Measurements from ENCODE around the gene F7.
"Not testable (repeated sequence)": the region's sequence is repeated elsewhere in the genome, so short reads cannot be mapped to it uniquely, and the experiment has no call there.

F7 gene

DNA sequence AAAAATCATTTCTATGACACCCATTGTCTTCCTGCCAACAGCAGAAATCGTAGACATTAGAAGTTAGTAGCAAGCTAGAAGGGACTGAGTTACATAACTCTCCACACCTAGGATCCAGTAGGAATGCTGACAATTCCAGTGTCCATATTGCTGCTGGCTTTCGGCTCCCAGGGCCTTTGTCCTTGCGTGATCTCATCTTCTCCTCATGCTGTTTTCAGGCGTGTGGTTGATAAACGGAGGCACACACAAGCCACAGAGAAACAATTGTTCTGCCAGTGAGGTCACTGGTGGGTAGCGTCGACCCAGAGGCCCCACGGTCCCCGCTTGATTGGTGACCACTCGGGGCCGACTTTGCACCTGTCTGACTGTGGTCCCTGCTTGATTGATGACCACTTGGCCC, 31.6 kb upstream of the F7 start:
- DNase-seq = no peak

DNA sequence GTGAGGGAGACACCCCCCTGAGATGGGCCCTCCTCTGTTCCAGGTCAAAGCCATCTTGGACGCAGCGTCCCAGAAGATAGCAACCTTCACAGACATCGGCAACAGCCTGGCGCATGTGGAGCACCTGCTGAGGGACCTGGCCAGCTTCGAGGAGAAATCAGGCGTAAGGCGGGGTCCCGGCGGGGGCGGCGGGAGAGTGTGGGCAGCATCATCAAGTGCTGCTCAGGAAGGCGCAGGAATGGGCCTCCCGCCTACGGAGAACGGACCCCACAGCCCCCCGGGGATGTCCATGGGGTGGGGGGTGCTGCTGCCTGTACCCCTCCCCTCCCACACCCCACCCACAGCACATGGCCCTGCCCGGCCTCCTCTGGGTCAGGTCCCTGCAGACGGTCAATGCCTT, 31.2 kb upstream of the F7 start:
- no peak for DNase-seq

DNA sequence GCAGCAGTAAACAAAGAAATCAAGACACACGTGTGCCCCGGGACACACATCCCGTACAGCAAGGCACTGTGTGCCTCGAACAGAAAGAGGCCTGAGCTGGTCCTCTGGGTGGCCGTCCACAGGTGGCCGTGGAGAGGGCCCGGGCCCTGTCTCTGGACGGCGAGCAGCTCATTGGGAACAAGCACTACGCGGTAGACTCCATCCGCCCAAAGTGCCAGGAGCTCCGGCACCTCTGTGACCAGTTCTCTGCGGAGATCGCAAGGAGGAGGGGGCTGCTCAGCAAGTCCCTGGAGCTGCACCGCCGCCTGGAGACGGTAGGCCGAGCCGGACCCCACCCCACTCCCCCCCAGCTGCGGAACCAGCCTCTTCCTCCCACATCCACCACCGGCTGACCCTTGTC, 30.7 kb upstream of the F7 start:
- DNase-seq = no peak

DNA sequence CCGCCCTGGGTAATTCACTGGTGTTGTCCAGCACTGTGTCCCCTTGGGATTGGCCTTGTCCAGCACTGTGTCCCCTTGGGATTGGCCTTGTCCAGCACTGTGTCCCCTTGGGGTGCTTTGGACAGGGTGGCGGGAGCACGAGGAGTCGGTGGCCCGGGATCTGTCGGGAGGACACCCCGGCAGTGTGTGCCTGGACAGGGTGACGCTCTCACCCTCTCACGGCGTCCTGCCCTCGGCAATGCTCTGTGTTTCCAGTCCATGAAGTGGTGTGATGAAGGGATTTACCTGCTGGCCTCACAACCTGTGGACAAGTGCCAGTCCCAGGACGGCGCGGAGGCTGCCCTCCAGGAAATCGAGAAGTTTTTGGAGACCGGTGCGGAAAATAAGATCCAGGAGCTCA, 29.9 kb upstream of the F7 start:
- DNase-seq = no peak

DNA sequence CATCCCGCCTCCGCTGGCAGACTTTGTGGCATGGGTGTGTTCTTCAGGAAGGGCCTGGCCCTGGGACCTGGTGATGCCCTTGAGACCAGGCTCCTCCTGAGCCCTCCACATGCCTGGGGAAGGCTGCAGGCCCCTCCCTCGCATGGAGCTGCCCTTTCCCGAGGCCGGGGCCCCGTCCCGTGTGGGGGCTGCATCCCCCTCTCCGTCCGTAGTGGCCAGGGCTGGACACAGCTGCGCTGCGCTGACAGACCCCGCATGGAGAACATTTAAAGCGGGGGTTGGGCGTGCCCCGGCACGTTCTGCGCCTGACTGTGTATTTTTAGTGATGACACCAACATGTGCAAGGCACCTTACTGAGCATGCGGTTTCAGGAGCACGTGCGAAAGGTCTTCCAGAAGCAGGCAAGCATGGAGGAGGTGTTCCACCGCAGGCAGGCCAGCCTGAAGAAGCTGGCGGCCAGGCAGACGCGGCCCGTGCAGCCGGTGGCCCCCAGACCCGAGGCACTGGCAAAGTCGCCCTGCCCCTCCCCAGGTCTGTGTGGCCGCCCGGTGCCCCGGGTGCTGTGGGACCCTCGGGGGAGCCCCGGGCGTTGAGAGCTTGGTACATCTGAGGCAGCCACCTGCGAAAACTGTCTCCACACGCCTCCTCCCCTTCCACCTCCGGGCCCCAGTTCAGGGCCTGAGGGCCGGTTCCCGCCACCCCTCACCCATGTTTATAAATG, 28.8 kb upstream of the F7 start:
- DNase-seq = no peak

DNA sequence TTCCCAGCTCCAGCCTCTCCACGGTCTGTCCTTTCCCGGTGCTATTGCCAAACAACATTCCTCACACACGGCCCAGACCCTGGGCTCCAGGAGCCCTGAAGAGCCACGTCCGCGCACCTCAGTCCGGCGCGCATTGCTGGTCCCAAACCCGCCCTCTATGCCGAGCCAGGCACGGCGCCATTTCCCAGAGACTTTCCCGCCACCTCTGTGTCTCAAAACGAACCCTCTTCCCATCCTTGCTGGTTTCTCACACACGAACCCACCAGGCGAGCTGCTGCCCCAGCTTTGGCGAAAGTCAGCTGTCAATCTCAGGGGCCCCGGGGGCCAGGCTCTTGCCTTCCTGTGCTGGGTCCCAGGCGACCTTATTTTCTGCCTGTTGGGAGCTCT, 28.0 kb upstream of the F7 start:
- DNase-seq = no peak

DNA sequence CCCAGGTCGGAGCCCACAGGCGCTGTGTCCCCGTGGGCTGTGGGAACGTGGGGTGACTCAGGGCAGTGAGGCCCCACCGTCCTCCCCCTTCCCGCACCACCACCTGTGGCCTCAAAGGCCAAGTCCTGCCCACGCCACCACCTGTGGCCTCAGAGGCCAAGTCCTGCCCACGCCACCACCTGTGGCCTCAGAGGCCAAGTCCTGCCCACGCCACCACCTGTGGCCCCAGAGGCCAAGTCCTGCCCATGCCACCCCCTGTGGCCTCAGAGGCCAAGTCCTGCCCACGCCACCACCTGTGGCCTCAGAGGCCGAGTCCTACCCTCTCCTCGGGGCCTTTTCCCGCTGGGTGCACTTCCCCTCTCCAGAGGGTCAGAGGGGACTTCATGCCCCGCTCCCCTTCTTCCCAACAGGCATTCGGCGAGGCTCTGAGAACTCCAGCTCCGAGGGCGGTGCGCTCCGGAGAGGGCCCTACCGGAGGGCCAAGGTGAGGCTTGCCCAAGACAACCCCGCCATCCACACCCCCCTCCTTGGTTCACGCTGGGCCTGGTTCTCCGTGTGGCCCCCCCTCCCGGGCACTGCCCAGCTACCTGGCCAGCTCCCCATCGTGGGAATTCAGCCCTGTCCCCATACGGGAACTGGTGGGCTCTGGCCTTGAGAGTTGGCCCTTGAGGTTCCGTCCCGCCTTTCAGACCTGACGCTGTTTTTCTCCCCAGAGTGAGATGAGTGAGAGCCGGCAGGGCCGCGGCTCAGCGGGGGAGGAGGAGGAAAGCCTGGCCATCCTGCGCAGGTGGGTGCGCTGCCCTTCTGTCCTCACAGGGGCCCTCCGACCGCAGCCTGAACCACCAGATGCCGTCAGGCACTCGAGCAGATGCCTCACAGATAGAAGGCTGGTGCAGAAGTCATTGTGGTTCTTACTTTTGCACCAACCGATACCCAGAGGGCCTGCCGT, 27.4 kb upstream of the F7 start:
- no peak for DNase-seq

DNA sequence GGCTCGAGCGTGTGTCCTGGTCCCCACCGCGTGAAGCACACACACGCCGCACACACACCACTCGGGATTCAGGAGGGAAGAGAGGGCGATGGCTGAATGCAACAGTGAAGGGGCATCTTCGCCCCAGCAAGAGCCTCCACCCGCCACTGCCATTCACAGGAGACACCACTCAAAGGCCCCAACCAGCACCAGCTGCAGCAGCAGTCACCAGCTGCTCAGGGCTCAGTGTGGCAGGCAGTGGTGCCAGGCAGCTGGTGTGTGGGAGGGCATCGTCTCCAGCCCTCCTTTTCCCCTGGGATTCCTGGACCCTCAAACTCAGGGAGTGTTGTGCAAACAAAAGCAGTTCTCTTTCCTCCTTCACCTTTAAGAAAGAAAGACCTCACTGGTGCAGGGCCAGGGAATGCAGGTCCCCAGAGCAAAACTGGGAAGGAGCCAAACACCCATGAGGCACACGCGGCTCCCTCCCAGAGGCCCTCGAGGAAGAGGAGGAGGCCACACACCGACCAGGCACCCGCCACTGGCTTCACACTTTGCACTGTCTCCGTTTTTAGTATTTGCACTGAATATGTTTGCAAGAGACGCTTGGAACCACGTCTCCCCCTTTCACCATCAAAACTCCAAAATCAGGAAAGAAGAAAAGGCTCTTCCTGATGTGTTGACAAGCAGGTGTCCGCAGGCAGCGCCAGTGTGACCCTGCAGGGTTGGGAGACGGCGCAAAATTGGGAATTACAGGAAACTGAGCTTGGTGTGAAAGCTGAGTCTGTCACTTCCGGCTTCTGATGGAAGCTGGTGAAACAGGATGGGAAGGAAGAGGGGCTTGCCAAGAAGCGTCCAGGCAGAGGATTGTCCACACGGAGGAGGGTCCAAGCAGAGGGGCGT, 26.4 kb upstream of the F7 start:
- DNase-seq = peak; percentile 32

DNA sequence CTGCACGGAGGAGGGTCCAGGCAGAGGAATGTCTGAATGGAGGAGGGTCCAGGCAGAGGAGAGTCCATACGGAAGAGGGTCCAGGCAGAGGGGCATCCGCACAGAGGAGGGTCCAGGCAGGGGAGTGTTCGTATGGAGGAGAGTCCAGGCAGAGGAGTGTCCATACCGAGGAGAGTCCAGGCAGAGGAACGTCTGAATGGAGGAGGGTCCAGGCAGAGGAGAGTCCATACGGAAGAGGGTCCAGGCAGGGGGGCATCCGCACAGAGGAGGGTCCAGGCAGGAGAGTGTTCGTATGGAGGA, 25.9 kb upstream of the F7 start:
- DNase-seq = not testable (repeated sequence)

DNA sequence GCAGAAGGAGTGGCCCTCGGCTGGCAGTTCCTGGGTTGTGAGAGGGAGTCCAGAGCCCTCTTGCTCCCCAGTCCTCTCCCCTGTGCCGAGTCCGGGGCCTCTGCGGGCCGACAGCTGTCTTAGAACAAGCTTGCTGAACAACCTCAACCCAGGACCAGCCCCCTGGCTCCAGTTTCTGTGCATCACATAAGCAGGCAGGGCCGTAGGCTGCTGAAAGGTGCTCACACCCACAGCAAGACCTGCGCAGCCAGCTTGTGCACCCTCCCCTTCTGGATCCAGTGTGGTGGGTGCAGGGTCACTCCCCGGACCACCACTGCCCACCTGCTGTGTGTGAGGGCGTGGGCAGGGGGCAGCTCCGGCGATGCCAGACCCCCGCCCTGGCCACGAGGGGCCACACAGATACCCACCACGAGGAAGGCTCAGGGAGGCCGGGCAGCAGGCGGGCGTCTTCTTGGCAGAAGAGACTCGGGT, 25.2 kb upstream of the F7 start:
- DNase-seq = no peak

DNA sequence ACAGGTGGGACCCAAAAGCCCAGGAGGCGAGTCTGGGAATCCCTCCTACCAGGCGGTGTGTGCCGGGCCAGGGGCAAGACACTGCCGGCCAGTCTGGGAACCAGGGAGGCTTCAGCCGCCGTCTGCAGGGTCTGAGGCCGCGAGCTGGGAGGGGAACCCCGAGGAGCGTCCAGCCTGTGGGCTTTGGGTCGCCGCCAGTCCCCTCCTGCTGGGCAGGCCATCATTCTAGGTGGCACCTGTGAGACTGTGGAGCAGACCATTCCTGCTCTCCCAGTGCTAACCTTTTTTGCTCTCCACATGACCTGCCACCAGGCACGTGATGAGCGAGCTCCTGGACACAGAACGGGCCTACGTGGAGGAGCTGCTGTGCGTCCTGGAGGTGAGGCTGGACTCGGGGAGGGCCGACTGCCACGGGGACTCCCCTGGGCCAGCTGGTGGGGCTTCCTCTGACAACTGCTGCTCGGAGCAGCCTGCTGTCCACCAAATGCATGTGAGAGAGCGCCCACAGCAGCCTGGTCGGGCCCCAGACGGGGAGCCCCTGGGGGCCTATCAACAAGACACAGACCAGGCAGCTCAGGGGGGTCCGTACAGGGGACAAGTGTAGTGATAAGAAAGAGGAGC, 24.6 kb upstream of the F7 start:
- no peak for DNase-seq

DNA sequence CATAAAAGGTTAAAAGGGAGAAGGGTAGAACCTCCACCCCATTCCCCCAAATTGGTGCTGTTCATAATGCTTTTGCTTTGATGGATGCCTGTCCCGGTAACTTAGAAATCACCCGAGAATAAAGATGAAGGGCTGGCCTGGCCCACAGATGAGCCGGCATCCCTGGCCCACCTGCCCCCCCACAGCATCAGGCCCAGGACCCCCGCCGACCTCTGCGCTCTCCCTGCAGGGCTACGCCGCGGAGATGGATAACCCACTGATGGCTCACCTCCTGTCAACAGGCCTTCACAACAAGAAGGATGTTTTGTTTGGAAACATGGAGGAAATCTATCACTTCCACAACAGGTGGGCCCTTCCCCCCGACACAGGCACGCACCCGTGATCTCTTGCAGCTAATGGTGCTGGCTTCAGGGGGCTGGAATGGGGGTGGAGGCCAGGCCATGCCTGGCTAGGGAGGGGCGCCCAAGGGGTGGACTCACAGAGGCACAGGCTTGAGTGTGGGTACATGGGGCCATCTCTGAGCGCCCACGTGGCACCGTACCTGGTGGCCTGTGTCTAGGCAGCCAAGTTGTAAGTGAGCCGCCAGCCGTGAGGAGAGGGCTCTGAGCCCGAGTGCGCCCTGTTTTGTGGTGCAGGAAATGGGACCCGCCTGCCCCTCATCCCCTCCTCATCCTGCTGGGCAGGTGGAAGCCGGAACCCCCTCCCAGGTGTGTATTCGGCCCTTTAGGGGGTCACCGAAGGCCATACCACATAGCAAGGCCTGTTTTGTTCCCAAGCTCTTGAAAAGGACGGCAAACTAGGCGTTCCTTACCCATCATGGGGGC, 23.2 kb upstream of the F7 start:
- no peak for DNase-seq

DNA sequence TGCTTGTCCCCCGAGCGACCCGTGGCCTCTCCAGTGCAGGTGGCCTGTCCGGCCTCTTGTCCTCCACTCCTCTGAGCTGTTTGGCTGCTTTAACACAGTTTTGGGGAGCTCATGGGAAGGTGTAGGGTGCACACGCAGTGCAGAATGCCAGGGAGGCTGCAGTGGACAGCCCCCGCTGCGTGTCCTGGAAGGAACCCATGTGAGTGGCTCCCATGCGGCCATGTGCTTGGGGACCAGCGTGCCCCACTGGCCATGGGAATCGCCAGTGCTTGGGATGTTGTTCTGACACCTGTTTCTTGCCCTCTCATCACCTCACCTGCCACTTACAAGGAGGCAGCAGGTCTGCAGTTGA, 22.6 kb upstream of the F7 start:
- no peak for DNase-seq

DNA sequence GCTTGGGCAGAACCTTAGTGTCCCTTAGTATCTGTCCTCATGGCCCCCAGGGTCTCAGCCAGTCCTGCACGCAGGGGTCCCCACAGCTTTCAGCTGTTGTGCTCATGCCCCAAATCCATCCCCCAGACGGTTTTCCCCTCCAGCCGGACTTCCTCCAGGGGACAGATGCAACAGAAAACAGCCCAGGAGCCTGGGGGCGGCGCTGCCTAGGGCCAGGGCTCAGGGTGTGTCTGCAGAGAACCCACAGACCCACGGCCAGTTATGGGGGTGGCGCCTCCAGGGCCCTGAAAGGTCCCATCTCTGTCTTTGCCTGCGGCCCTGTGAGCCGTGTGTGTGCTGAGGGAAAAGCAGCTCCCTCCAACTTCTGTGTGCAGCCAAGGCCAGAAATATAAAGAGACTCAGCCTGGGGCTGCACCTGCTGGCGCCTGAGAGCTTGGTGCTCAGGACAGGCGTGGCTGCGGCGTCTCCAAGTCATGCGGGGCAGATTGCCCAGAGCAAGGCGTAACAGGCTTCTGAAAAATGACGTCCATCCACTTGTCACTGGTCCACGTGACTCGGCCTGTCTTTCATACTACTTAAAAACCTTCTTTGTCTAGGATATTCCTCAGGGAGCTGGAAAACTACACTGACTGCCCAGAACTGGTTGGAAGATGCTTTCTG, 22.1 kb upstream of the F7 start:
- no peak for DNase-seq

DNA sequence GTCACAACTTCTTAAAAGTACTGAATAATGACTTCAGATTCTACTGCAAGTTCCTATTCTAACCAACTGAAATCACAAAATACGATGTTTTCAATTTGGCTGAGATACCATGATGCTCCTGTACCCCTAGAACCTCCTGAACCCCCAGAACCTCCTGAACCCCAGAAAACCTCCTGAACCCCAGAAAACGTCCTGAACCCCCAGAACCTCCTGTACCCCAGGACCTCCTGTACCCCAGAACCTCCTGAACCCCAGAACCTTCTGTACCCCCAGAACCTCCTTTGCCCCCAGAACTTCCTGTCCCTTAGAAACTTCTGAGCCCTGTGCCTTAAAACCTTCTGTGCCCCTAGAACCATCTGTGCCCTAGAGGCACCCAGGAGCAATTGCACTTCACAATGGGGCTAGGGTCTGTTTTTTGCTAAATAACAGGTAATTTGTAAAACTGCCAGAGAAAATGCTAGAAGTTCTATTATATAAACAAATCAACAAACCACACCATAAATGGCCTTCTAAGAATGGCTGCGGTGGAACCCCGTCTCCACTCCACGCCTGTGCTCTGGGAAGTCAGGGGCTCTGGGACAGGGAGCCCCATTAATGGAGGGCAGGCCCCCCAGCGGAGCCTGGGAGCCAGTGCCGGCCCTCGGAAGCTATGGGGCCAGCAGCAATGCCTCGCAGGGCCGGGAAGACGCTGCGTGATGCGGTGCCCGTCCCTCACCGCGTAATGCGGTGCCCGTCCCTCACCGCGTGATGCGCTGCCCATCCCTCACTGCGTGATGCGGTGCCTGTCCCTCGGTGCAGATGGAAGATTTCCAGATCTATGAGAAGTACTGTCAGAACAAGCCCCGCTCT, 21.3 kb upstream of the F7 start:
- no peak for DNase-seq

DNA sequence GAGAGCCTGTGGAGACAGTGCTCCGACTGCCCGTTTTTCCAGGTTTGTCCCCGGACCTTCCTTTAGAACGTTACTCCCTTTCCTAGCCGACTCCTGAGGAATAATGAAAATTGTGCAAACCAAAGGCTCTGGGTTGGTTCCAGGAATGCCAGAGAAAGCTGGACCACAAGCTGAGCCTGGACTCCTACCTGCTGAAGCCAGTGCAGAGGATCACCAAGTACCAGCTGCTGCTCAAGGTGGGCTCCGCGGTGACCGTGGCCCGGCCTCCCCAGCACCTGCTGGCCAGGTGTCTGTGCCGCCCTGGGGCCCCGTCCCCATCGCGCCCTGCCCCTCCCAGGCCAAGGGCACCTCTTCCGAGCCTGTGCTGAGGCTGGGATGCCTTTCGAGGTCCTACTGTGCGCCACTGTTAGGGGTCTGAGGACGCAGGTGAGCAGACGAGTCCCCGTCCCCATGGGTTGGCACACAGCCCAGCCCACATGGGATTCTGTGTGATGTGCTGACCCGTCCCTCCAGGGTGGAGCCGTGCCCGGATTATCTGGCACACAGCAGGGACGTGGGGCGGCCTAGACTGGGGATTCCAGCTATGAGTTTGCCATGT, 20.5 kb upstream of the F7 start:
- no peak for DNase-seq

DNA sequence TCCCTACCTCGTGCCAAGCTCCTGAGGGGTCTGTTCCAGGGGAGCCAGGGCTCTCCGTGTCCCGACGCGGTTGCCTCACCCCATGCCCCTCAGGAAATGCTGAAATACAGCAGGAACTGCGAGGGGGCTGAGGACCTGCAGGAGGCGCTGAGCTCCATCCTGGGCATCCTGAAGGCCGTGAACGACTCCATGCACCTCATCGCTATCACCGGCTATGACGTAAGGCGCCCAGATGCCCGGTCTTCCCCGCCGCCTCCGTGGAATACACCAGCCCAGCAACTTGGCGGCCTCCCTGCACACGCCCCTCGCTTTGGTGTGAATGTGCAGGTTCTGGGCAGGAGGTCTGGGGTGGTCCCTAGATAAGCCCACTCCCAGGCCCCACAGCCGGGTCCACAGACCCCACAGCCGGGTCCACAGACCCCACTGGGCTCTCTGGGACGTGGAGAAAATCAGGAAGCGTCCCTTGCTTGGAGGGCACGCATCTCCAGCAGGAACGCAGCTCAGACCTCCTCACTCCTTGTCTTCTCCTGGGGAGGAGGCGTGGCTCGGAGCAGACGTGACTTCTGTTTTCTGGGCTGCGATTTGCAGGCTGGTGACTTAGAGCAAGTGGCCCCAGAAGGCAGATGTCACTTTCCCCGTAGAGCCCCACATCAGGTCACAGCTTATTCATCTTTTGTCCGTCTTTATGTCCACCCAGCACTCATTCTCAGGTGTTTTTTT, 19.4 kb upstream of the F7 start:
- DNase-seq = no peak

DNA sequence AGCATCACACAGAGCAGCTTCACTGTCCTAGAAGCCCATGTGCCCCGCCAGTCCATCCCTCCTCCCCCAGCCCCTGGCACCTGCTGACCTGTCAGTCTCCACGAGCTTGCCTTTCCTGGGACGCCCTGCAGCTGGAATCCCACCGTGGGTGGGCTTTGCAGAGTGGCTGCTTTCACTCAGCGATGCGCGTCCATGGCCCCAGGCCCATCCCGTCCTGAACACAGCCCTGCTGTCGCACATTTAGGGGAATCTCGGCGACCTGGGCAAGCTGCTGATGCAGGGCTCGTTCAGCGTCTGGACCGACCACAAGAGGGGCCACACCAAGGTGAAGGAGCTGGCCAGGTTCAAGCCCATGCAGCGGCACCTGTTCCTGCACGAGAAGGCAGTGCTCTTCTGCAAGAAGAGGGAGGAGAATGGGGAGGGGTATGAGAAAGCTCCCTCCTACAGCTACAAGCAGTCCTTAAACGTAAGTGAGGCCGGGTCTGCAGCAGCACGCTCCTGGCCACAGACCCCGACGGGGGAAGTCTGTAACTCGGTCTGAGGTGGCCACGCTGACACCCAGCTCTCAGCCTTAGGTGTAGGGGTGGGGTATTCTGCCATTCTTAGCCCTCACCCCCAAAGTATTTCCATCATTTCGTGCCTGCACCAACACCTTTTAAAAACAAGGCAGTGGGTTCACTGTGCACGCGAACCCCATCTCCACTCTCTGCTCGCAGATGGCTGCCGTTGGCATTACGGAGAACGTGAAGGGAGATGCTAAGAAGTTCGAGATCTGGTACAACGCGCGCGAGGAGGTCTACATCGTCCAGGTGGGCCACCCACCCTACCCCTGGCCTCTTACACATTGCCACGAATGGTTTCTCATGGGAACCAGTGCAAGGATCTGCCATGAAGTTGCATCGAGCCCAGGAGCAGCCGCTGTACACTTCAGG, 18.3 kb upstream of the F7 start:
- DNase-seq = no peak

Data from NCI-H2171 (cell line).